Inflammatory macrophage treated with lipopolysaccharide for 4 hours (primary cell): ENCODE measurements around the gene SMARCD2.
"Not testable (repeated sequence)": the region's sequence is repeated elsewhere in the genome, so short reads cannot be mapped to it uniquely, and the experiment has no call there.

ENCODE experiments used
- DNase-seq: peaks from one replicate; pipeline ENCODE4 v3.0.0-alpha.2; 2020

The SMARCD2 gene

DNA sequence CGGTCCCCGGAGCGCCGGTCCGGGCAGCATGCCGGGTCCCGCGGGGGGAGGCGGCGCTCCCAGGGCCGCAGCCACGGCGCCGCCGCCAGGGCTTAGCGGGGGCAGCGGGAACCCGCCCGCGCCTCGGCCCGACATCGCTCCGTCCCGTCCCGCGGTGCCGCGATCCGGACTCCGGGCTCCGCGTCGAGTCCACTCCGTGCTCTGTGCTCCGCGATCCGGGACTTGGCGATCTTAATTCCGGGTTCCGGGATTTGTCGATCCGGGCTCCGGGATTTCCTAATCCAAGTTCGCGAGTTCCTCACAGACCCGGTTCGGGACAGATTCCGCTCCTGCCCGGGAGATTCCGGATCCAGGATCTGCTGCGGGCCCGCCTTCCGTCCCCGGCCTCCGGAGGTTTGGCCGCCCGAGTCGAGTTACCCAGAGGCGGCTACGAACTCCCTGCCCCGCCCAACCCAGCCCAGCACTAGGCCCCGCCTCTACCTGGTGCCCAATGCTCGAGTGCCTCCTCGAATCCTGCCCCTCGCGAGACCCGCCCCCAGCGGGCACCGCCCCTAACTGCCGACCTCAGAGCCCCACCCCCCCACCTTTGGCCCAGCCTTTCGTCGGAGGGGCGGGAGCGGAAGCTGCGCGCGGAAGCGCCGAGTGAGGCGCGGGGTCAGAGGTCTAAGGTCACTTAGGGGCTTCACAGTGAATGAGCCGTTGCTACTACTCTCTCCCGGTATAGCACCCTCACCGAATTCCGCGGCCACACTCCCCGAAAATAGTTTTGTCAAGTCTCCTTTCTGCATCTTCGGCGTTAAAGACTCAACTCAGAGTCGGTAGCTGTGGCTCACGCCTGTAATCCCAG lies at the start of gene SMARCD2:
Gene SMARCD2 (minus strand): TSS at position 146 of the 847 bp plus-strand sequence. CDS start 11 bp downstream, at position 135.
- peak; percentile 99 for DNase-seq

DNA sequence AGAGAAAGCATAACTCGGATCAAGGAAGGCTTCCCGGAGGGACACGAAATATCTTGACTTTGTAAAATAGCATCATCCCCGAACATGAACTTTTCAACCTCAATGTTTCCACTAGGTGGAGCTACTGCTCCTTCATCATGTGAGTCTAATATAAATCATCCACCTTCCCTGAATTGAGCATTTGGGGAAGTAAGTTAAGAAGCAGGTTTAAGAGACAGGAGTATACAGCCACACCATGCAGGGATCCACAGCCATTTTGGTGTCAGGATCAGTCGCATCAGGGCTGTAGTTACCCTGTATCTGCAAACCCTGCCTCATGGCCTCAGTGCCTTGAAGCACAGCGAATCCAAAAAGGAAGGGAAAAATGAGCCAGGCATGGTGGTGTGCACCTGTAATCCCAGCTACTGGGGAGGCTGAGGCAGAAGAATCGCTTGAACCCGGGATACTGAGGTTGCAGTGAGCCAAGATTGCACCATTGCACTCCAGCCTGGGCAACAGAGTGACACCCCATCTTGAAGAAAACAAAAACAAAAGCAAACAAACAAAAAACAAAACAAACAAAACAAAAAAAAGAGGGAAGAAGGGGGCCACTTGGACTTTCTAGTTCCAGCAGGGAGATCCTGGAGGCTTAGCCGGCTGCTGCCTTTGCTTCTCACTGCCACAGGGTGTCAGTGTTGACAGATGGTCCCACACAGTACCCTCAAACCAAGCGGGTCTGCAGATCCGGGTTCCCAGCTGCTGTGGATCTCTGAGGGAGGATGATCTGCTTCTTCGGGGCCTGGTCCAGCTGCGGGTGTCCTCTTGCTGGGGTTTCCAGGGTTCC lies 46.8 kb upstream of the SMARCD2 start:
- DNase-seq = peak; percentile 38

DNA sequence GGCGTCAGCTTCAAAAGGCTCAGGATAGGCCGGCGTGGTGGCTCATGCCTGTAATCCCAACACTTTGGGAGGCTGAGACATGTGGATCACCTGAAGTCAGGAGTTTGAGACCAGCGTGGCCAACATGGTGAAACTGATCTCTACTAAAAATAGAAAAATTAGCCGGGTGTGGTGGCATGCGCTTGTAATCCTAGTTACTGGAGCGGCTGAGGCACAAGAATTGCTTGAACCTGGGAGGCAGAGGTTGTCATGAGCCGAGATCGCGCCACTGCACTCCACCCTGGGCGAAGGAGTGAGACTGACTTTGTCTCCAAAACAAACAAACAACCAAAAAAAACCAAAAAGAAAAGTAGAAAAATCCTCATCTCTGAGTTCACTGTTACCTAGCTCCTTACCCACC lies 42.6 kb upstream of the SMARCD2 start:
- not testable (repeated sequence) for DNase-seq

DNA sequence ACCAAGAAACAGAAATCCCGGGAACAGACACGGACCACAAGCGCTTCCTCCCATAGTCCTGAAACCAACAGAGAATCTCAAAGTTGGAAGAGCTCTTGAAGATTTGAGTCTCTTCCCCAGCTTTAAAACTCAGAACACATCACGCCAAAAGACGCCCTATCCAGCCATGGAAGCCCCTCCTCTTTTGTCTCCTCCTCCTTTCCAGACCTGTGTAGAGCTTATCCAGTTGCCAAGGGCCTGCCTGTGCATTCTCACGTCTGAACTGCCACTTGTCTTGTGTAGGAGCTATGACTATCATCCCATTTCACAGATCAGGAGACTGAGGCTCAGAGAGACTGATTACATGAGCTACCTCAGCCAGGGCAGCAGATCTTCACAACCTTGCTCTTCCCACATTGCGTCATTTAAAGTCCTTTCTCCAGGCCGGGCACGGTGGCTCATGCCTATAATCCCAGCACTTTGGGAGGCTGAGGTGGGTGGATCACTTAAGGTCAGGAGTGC lies 40.2 kb upstream of the SMARCD2 start:
- not testable (repeated sequence) for DNase-seq

DNA sequence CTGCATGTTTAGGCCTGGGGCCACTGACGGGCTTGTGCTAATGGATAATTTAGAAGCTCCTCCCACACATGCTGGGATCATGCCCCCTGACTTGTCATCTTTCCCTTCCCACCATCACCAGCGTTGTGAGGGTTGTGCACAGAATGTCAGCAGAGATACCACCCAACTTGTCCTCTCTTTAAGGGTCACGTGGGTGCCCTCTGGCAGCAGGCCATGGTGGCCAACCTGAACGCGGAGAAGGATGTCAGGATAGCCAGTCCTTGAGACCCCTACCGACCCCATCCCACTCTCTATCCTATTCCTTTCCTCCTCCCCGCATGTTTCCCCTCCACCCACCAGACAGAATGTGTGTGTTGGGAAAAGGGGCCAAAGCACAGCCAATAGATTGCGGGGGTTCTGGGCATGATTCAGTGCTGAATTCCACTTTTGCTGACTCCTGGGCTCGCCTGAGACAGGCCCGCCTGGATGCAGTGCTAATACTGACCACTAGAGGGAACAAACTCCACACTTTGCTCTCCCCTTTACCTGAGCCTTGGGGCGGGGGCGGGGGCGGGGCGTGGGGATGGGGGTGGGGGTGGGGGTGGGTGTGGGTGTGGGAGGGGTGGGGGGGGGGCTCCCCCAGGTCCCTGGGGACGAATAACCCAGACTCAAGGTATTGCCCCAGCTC lies 39.6 kb upstream of the SMARCD2 start, which contains the start of gene GH2:
Gene GH2 (minus strand): TSS at position 10 of the 667 bp plus-strand sequence. CDS start 143 bp downstream, outside the sequence.
- peak; percentile 42 for DNase-seq

DNA sequence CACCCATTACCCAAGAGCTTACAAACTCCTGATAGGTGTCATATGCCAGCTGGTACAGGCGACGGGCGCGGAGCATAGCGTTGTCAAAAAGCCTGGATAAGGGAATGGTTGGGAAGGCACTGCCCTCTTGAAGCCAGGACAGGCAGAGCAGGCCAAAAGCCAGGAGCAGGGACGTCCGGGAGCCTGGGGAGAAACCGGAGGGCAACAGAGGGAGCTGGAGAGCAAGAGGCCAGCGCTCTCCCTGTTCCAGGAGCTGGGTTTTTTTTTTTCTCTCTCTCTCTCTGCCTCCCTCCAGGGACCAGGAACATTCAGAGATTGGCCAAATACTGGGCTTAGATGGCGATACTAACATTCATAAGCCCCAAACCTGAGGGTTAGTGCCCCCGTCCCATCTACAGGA lies 38.9 kb upstream of the SMARCD2 start:
- DNase-seq = not testable (repeated sequence)

DNA sequence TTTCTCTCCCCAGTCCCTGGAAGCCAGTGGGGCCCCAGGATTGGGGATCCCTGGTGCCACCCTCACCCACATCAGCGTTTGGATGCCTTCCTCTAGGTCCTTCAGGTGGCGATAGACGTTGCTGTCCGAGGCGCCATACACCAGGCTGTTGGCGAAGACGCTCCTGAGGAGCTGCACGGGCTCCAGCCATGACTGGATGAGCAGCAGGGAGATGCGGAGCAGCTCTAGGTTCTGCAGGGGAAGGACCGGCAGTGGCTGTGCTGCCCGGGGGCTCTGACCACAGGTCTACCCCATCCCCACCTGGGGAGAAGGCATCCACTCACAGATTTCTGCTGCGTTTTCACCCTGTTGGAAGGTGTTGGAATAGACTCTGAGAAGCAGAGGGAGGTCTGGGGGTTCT lies 38.2 kb upstream of the SMARCD2 start:
- no peak for DNase-seq

DNA sequence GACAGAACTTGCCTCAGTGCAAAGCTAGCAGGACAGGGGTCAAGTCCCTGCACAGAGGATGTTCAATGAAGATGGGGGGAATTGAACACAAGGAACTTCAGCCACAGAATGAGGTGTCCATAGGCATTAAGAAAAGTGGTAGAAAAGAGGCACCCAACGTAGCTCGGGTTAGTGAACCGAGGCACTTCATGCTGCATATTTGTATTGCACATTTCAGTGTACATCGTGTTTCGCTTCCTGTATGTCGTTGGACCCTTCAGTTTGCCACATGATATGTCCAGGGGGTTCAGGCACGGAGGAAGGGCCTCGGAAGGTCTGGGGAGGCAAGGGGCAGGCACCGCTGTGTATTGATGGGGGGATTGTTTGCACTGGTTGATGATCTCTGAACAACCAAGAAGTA lies 35.9 kb upstream of the SMARCD2 start:
- not testable (repeated sequence) for DNase-seq

DNA sequence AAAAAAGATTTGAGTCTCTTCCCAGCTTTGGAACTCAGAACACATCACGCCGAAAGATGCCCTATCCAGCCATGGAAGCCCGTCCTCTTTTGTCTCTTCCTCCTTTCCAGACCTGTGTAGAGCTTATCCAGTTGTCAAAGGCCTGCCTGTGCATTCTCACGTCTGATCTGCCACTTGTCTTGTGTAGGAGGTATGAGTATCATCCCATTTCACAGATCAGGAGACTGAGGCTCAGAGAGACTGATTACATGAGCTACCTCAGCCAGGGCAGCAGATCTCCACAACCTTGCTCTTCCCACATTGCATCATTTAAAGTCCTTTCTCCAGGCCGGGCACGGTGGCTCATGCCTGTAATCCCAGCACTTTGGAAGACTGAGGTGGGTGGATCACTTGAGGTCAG lies 32.2 kb upstream of the SMARCD2 start:
- DNase-seq = not testable (repeated sequence)

DNA sequence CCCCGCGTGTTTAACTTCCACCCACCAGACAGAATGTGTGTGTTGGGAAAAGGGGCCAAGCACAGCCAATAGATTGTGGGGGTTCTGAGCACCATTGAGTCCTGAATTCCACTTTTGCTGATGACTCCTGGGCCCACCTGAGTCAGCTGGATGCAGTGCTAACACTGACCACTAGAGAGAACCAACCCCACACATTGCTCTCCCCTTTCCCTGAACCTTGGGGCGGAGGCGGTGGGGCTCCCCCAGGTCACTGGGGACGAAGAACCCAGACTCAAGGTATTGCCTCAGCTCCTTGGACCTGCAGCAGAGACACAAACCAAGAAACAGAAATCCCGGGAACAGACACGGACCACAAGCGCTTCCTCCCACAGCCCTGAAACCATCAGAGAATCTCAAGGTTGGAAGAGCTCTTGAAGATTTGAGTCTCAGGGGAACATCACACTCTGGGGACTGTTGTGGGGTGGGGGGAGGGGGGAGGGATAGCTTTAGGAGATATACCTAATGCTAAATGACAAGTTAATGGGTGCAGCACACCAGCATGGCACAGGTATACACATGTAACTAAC lies 31.7 kb upstream of the SMARCD2 start:
- not testable (repeated sequence) for DNase-seq

DNA sequence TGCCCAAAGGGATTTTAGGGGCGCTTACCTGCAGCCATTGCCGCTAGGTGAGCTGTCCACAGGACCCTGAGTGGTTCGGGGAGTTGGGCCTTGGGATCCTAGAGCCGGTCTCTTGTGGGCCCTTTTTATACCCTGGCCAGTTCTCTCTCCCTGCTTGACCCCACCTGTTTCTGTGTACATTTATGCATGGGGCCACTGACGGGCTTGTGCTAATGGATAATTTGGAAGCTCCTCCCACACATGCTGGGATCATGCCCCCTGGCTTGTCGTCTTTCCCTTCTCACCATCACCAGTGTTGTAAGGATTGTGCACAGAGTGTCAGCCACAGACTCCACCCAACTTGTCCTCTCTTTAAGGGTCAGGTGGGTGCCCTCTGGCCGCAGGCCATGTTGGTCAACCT lies 31.1 kb upstream of the SMARCD2 start, which contains the start of gene CSH2:
Gene CSH2 (minus strand): TSS at position 101 of the 400 bp plus-strand sequence. CDS start 63 bp downstream, at position 38.
- not testable (repeated sequence) for DNase-seq

DNA sequence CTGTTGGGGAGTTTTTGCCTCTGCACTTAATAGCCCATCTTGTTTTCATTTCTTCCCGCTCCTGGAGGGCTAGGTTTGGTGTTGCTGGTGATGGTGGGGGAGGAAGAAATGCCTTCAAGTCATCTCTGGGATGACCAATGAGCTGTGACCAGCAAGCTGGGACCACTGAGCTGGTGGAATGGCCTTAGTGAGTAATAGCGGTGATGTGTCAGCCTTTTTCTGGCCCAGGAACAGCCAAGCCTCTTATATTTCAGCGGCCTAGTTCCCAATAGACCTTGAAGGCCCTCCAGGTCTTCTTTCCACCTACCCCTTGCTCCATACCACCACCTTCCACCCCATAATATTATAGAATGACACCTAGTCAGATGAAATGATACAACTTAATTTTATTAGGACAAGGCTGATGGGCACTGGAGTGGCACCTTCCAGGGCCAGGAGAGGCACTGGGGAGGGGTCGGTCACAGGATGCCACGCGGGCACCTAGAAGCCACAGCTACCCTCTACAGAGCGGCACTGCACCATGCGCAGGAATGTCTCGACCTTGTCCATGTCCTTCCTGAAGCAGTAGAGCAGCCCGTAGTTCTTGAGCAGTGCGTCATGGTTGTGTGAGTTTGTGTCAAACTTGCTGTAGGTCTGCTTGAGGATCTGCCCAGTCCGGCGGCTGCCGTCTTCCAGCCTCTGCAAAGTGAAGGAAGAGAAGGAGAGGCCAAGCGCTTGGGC lies 29.3 kb upstream of the SMARCD2 start:
- DNase-seq = not testable (repeated sequence)

DNA sequence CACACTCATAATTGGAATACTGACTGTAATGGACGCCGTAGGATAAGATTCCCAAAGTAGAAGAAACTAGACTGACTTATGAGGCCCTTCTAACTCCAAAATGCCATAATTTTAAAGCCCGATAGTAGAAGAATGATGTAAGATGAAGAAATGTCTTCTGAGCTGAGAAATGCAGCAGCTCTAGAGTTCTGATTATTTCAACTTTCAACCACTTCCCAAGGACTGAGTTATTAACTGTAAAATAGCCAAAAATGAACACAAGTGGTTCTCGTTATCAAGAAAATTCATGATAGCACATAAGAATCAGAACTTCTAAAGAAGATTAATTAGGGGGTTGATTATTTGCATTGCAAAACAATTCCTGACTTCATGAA lies 27.8 kb upstream of the SMARCD2 start:
- DNase-seq = not testable (repeated sequence)

DNA sequence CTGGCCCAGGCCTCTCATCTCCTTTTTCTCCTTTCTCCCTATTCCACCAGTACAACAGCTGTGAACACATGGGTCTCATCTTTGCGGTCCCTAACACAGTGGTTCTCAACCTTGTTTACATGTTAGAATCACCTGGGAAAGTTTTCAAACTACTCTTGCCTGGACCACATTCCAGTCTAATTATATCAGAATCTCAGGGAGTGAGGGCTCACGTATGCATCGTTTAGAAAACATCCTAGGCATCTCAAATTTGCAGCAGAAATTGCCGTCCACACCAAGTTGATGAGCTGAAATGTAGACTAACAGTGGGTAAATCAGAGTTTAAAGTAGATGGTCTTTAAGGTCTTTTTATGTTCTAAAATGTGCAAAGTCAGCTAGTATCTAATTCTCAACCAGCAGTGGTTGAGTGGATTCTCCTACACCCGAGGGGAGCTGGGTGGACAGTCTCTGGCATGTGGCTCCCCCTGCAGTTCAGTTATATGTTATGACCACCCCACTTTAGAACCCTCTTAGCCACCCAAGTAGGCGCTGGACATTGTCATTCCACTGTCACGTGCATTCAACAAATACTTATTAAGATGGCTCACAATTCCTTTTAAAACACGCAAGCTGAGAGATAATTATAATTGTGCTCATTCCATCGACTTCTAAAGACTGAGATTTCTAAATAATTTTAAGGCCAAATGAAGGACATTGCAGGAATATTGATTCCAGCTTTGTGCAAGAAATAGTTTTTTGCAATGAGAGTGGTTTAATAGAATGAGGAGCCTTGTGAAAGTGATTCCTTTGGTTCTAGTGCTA lies 27.2 kb upstream of the SMARCD2 start:
- not testable (repeated sequence) for DNase-seq

DNA sequence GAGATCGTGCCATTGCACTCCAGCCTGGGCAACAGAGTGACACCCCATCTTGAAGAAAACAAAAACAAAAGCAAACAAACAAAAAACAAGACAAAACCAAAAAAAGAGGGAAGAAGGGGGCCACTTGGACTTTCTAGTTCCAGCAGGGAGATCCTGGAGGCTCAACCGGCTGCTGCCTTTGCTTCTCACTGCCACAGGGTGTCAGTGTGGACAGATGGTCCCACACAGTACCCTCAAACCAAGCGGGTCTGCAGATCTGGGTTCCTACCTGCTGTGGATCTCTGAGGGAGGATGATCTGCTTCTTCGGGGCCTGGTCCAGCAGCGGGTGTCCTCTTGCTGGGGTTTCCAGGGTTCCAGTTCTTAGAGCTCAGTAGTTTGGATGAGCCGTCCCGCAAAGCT lies 24.1 kb upstream of the SMARCD2 start:
- DNase-seq = not testable (repeated sequence)

DNA sequence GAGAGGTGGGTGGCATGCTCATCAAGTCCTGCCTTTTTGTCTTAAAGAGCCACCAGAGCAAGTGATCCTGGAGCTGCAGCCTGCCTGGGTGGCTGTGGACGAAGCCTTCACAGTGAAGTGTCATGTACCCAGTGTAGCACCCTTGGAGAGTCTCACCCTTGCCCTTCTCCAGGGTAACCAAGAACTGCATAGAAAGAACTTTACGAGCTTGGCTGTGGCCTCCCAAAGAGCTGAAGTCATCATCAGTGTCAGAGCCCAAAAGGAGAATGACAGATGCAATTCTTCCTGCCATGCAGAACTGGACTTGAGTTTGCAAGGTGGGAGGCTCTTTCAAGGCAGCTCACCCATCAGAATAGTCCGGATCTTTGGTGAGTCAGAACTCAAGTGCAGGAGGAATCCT lies 16.8 kb upstream of the SMARCD2 start:
- DNase-seq = no peak

DNA sequence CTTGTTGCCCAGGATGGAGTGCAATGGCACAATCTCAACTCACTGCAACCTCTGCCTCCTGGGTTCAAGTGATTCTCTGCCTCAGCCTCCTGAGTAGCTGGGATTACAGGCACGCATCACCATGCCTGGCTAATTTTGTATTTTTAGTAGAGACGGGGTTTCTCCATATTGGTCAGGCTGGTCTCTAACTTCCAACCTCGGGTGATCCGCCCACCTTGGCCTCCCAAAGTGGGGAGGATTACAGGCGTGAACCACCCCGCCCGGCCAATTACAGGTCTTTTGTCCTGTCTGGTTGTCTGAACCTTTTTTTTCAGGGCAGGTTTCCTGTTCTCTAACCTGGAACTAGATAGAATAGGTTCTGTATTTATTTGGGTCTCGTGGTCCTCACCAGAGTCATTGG lies 13.9 kb upstream of the SMARCD2 start:
- DNase-seq = not testable (repeated sequence)

DNA sequence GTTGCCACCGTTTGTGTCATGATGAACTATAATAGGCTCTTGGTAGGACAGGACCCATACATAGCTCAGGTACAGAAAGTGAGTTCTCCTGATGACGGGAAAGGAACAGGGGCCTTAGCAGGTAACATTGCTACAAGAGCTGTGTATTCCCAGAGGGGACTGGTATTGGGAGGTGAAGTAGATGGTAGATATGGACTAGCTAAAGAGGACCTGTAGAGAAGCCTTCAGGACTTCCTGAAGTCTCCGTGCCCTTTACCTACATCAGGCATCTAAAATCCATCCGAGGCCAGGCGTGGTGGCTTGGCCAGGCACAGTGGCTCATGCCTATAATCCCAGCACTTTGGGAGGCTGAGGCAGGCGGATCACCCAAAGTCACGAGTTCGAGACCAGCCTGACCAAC lies 12.7 kb upstream of the SMARCD2 start:
- DNase-seq = no peak

DNA sequence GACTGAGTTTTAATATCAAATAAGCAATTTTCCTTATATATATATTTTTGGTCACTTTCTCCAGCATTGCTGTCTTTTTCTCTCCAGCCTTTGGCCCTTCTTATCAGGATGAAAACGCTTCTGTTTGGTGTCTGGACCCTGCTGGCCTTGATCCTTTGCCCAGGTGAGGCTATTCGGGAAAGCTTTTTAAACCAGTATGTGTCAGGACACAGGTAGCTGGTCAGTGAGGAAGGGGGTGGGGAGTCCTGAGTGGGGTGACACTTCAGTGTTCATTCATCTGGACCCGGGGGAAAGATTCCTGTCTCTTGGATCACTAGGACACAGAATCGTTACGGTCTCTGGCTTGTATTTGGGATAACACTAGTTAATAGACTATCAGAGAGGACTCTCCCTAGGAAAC lies 12.2 kb upstream of the SMARCD2 start:
- no peak for DNase-seq

DNA sequence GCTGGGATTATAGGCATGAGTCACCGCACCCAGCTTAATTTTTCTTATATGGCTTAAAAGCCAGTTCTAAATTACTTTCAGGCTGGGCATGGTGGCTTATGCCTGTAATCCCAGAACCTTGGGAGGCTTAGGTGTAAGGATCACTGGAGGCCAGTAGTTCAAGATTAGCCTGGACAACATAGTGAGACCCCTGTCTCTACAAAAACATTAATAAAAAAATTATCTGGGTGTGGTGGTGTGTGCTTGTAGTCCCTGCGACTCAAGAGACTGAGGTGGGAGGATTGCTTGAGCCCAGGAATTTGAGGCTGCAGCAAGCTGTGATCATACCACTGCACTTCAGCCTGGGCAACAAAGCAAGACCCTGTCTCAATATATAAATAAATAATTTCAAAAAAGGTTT lies 10.8 kb upstream of the SMARCD2 start:
- DNase-seq = no peak

DNA sequence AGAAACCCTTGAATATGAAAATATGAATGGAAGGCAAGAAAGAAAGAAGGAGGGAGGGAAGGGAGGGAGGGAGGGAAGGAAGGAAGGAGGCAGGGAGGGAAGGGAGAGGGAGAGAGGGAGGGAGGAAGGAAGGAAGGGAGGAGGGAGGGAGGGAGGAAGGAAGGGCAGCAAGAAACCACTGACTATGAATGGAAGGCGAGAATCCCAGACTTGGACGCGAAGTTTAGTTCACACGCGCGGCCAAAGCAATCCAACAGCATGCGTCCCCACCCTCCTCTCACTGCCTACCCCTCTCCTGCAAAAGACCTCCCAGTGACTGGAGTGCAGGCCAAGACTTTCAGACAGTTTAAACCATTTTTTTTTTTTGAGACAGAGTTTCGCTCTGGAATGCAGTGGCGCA lies 7.9 kb upstream of the SMARCD2 start:
- no peak for DNase-seq
